ENCODE measurements around the gene CYSLTR1.

- TF ChIP-seq CTCF (conservative IDR thresholded peaks at IDR 0.05; ENCODE audit: low read depth, low read length): no peak
- no peak for TF ChIP-seq POLR2A (IDR thresholded peaks at IDR 0.05; ENCODE audit: low read depth, low read length)
- no peak for TF ChIP-seq RAD21 (IDR thresholded peaks at IDR 0.05; ENCODE audit: low read length)
- no peak for TF ChIP-seq CEBPB (IDR thresholded peaks at IDR 0.05; ENCODE audit: low read depth, low read length)
- no peak for TF ChIP-seq MAFK (IDR thresholded peaks at IDR 0.05; ENCODE audit: low read depth, low read length)
- TF ChIP-seq BHLHE40 (IDR thresholded peaks at IDR 0.05; ENCODE audit: low read depth, low read length): no peak
- no peak for TF ChIP-seq SMC3 (IDR thresholded peaks at IDR 0.05; ENCODE audit: low read depth, low read length)
- no peak for TF ChIP-seq RFX5 (IDR thresholded peaks at IDR 0.05; ENCODE audit: low read depth, low read length)
- TF ChIP-seq RCOR1 (IDR thresholded peaks at IDR 0.05; ENCODE audit: insufficient replicate concordance, low read length): no peak
- TF ChIP-seq NFE2L2 (IDR thresholded peaks at IDR 0.05; ENCODE audit: low read depth, low read length): no peak
- no peak for TF ChIP-seq USF2 (IDR thresholded peaks at IDR 0.05; ENCODE audit: low read depth, low read length)
Measured at GRCh38 chrX:78314561-78314960, 12.8 kb downstream of the CYSLTR1 start.
